K562 (cell line): ENCODE measurements around the gene CYTH1. TPM values are rescaled to one million over a fixed set of nuclear protein-coding genes. Genes with fewer than 3 reads are reported as not detected.

Experiments
- ATAC-seq: fragments of 200-7000 bp; cut with Tn5 transposase; 3 replicates; pipeline ENCODE4 v1.9.1; 2020; ENCODE audit warnings: moderate library complexity
- BruUV-seq: library from RNA; stranded (reverse); fragments of 400-500 nt; replicated peaks from 2 replicates; lab custom pipeline; 2021; lab: Mats Ljungman, UMichigan
- CTCF ChIA-PET: fragments of 300-600 bp; formaldehyde crosslinking; extraction: SDS; loops from one replicate; lab custom pipeline; 2021; ENCODE audit warnings: low intra/inter-chr PET ratio; lab: Yijun Ruan, JAX
- POLR2A ChIA-PET: fragments of 300-600, 350-650 bp; sonication (Branson Sonifier 250); formaldehyde crosslinking; extraction: SDS; loops from one replicate; lab custom pipeline; 2021; ENCODE audit warnings: antibody characterized with exemption, inconsistent platforms; lab: Yijun Ruan, JAX
- DNase-seq, 4 experiments: peaks; one replicate each; pipeline versions ENCODE4 v3.0.0 to v3.0.0-alpha.2; 2011 to 2018; ENCODE audit warnings: low spot score in 3 of 4, mixed read lengths in 3 of 4; ENCODE audit errors: extremely low read depth in 1 of 4
- FAIRE-seq: peaks from 2 replicates; lab custom pipeline; 2011; peaks lifted over from hg19 to GRCh38; lab: Jason Lieb, UNC
- H2AFZ ChIP-seq: 2 replicates; pipeline ENCODE4 v1.6.0; 2011; ENCODE audit warnings: low read depth, low read length, control low read depth, inconsistent platforms
- H3K27ac ChIP-seq: fragments of 200-600 bp; 3 replicates; pipeline ENCODE4 v1.8.0; 2011; ENCODE audit warnings: low read depth, mild to moderate bottlenecking, control low read depth, inconsistent platforms, low read length, moderate library complexity, mixed read lengths; ENCODE audit errors: extremely low read depth
- H3K27me3 ChIP-seq, 2 experiments: fragments of 300-600 bp in 1 of 2; 2 replicates in 1 of 2; 3 replicates in 1 of 2; pipeline versions ENCODE4 v1.6.0 to v1.8.0; 2011; ENCODE audit warnings: inconsistent platforms in 2 of 2, low read length in 2 of 2, mild to moderate bottlenecking in 1 of 2, mixed read lengths in 1 of 2, moderate library complexity in 1 of 2; ENCODE audit not compliant: control insufficient read depth in 2 of 2, insufficient read depth in 2 of 2
- H3K36me3 ChIP-seq: fragments of 300-600 bp; 3 replicates; pipeline ENCODE4 v1.8.0; 2011; ENCODE audit warnings: mild to moderate bottlenecking, low read length, inconsistent platforms; ENCODE audit not compliant: control insufficient read depth, insufficient read depth
- H3K4me1 ChIP-seq, 2 experiments: fragments of 200-600 bp in 1 of 2; replicated peaks in 1 of 2; 2 replicates in 1 of 2; 3 replicates in 1 of 2; pipeline versions ENCODE4 v1.5.1 to v1.8.0; 2011; ENCODE audit warnings: inconsistent platforms in 2 of 2, low read length in 2 of 2, mild to moderate bottlenecking in 1 of 2, mixed read lengths in 1 of 2, moderate library complexity in 1 of 2; ENCODE audit not compliant: control insufficient read depth in 2 of 2, insufficient read depth in 2 of 2
- H3K4me2 ChIP-seq: 2 replicates; pipeline ENCODE4 v1.6.1; 2011; ENCODE audit warnings: low read length, control low read depth, inconsistent platforms, mixed read lengths; ENCODE audit not compliant: insufficient read depth
- H3K4me3 ChIP-seq: fragments of 200-600 bp; sonication (generic), shearing (Covaris generic); 2 replicates; pipeline ENCODE4 v1.5.1; 2016; ENCODE audit warnings: control low read depth, inconsistent platforms
- H3K79me2 ChIP-seq: fragments of 200-600 bp; 3 replicates; pipeline ENCODE4 v1.8.0; 2011; ENCODE audit warnings: low read length, inconsistent platforms; ENCODE audit not compliant: control insufficient read depth, insufficient read depth
- H3K9ac ChIP-seq, 2 experiments: 2 replicates each; pipeline versions ENCODE4 v1.6.0 to v1.6.1; 2011; ENCODE audit warnings: low read depth in 2 of 2, low read length in 2 of 2, control low read depth in 1 of 2, inconsistent platforms in 1 of 2, mild to moderate bottlenecking in 1 of 2, mixed read lengths in 1 of 2; ENCODE audit not compliant: insufficient read depth in 1 of 2
- H3K9me1 ChIP-seq: one replicate; pipeline ENCODE4 v1.6.0; 2011; ENCODE audit warnings: inconsistent platforms, mild to moderate bottlenecking, low read length, moderate library complexity; ENCODE audit not compliant: control insufficient read depth, insufficient read depth
- H3K9me3 ChIP-seq: replicated peaks from 2 replicates; pipeline ENCODE4 v1.5.1; 2011; ENCODE audit warnings: low read depth, low read length, inconsistent platforms; ENCODE audit not compliant: control insufficient read depth, insufficient read depth
- H4K20me1 ChIP-seq: replicated peaks from 2 replicates; pipeline ENCODE4 v1.6.1; 2011; ENCODE audit warnings: low read length, inconsistent platforms, mixed read lengths; ENCODE audit not compliant: control insufficient read depth, insufficient read depth
- RB1 ChIP-seq: fragments of 450-650 bp; IDR thresholded peaks from 2 replicates; pipeline ENCODE4 v1.6.1; 2017; ENCODE audit warnings: low read depth, mild to moderate bottlenecking
- RNF2 ChIP-seq: sonication (generic); IDR thresholded peaks from 2 replicates; pipeline ENCODE4 v1.6.1; 2016
- THRB ChIP-seq: fragments of 450-650 bp; formaldehyde crosslinking; conservative IDR thresholded peaks from 2 replicates; pipeline ENCODE4 v1.4.0; 2022; ENCODE audit warnings: mild to moderate bottlenecking, missing genetic modification characterization
- ZNF24 ChIP-seq: fragments of 450-650 bp; IDR thresholded peaks from 2 replicates; pipeline ENCODE4 v1.6.1; 2016
- ZNF57 ChIP-seq: fragments of 450-650 bp; formaldehyde crosslinking; IDR thresholded peaks from 2 replicates; pipeline ENCODE4 v1.4.0; 2020; ENCODE audit warnings: mild to moderate bottlenecking, moderate library complexity
- WGBS: fragments of 100-300 bp; shearing (Covaris generic); methylation state at CpG from one replicate; pipeline ENCODE4 v1.1.6; 2016; ENCODE audit warnings: low coverage, mixed read lengths; ENCODE audit not compliant: insufficient coverage; ENCODE audit errors: missing lambda C conversion rate; 5-methylcytosine and 5-hydroxymethylcytosine counted together
- in situ Hi-C: fragments of 300-500 bp; cut with MboI; formaldehyde crosslinking; loops from 4 replicates; pipeline ENCODE4 v1.15.0; 2018; ENCODE audit warnings: inconsistent platforms, mixed read lengths
- intact Hi-C: fragments of 100-400 bp; cut with micrococcal nuclease; formaldehyde crosslinking; loops from 2 replicates; pipeline ENCODE4 v1.14.2; 2022
- polyA plus RNA-seq, 8 experiments: library from polyadenylated mRNA; depleted of rRNA in 4 of 8; stranded (reverse) in 5 of 8; unstranded in 3 of 8; fragments of >200 nt; fragmentation: Nextera tagmentation in 2 of 8; fragmentation: Illumina TruSeq in 1 of 8; extraction: Ambion mirVana in 2 of 8; extraction: Trizol in 1 of 8; gene quantifications; 2 replicates each; pipeline versions ENCODE4 v1.2.1 to v1.2.3, GENCODE V29; 2011 to 2014; ENCODE audit warnings: inconsistent platforms in 1 of 8, missing spikeins in 1 of 8
- total RNA-seq, 7 experiments: library from RNA; depleted of rRNA in 6 of 7; stranded (reverse); fragments of >200 nt in 6 of 7; fragmentation: Illumina TruSeq in 2 of 7; extraction: Trizol in 2 of 7; gene quantifications; 2 replicates each; pipeline versions ENCODE4 v1.2.1 to v1.2.3, GENCODE V29; 2011 to 2021; ENCODE audit warnings: low replicate concordance in 1 of 7
- TF ChIP-seq, protein P1 (sequence below), 2 experiments: IDR thresholded peaks in 1 of 2; conservative IDR thresholded peaks in 1 of 2; 2 replicates each; pipeline ENCODE4 v1.6.1; 2016; ENCODE audit warnings: low read depth in 2 of 2, mild to moderate bottlenecking in 1 of 2, missing compliant biosample characterization in 1 of 2, missing genetic modification characterization in 1 of 2, moderate library complexity in 1 of 2

CYTH1 gene
- total and polyA plus RNA-seq, 9 of the 15 experiments (the other 6 are each of a cell fraction or from before 2014, with no cell fraction given), result 0.52 to 27.7 (median 16.8) TPM

DNA sequence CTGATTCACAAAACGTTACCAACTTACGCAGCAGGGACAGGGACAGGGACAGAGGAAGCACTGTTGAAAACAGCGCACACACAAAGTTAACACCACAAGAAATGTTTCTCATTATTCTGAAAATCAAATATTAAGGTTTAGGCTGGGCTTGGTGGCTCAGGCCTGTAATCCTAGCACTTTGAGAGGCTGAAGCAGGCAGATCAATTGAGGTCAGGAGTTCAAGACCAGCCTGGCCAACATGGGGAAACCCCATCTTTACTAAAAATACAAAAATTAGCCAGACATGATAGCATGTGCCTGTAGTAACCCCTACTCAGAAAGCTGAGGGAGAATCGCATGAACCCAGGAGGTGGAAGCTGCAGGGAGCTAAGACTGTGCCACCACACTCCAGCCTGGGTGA, 4.2 kb downstream of the CYTH1 start:
- Histone ChIP-seq H4K20me1 (0 out of 2 replicates have a peak, but pooled peaks cover 3% of the 10 kb centered on the region), H3K36me3 (peaks cover 3% of the 10 kb centered on the region; the same call in 2 of the 3 replicates), H3K4me3 (no peak overlapping the region), H3K9me1 (no peaks in the 10 kb centered on the region)
- BruUV-seq, result no TSS peak
- DNase-seq, result no peak
- FAIRE-seq, result no peak
- ATAC-seq, result no peak
- TF ChIP-seq RB1, result no peak
- no peak for TF ChIP-seq THRB (CRISPR knock-in tag)
- no peak for TF ChIP-seq ZNF57 (CRISPR knock-in tag)
- TF ChIP-seq, protein P1, sequence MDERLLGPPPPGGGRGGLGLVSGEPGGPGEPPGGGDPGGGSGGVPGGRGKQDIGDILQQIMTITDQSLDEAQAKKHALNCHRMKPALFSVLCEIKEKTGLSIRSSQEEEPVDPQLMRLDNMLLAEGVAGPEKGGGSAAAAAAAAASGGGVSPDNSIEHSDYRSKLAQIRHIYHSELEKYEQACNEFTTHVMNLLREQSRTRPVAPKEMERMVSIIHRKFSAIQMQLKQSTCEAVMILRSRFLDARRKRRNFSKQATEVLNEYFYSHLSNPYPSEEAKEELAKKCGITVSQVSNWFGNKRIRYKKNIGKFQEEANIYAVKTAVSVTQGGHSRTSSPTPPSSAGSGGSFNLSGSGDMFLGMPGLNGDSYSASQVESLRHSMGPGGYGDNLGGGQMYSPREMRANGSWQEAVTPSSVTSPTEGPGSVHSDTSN (CRISPR knock-in tag; IDR thresholded peaks at IDR 0.05; ENCODE audit: low read depth), result no peak
- TF ChIP-seq, protein P1 (tag; conservative IDR thresholded peaks at IDR 0.05; ENCODE audit: low read depth), result no peak
- no peak for TF ChIP-seq RNF2
- TF ChIP-seq ZNF24, result no peak
- TF ChIP-seq, all 486 proteins: peak for 0
- Histone ChIP-seq H3K27ac (no peak overlapping the region), H2AFZ (no peak overlapping the region), H3K4me2 (no peak overlapping the region), H3K9ac (no peak overlapping the region), H3K9me3 (no peaks in the 10 kb centered on the region), H3K27me3 (no peaks in the 10 kb centered on the region), H3K79me2 (peaks cover 71% of the 10 kb centered on the region), H3K4me1 (peaks cover 10 to 32% of the 10 kb centered on the region in 2 experiments)
- ChIA-PET CTCF (no interaction called here), POLR2A (interaction anchor here (0.5 to 1.5 kb wide), 2 partner anchors 9 to 32 kb away, joined by 3 to 4 read pairs; no protein-coding TSS in a partner anchor)
- 92% methylated on average over 4 of the region's 4 CpGs for WGBS
- in situ Hi-C loops, result no loop called here
- intact Hi-C loops, result no loop called here
